HL-60 (cell line): ENCODE measurements around the gene RUFY2.
A peak's percentile ranks its signal among the peaks of the same experiment; 100 is the strongest.

Source experiments
- DNase-seq, 2 experiments: peaks; one replicate each; pipeline ENCODE4 v3.0.0-alpha.2; 2010 to 2020; ENCODE audit warnings: low read depth in 1 of 2, low spot score in 1 of 2
- H3K27ac ChIP-seq: fragments of 250-450 bp; sonication (Bioruptor Pico); replicated peaks from 2 replicates; pipeline ENCODE4 v1.5.1; 2020; ENCODE audit warnings: mild to moderate bottlenecking, moderate library complexity
- H3K27me3 ChIP-seq: fragments of 250-450 bp; sonication (Bioruptor Pico); 2 replicates; pipeline ENCODE4 v1.5.1; 2021; ENCODE audit warnings: mild to moderate bottlenecking, moderate library complexity; ENCODE audit not compliant: insufficient read depth, poor library complexity, severe bottlenecking
- H3K4me3 ChIP-seq: replicated peaks from 2 replicates; pipeline ENCODE4 v1.5.1; 2011; ENCODE audit warnings: mild to moderate bottlenecking, control low read depth, low read length; ENCODE audit not compliant: insufficient read depth
- GABPA ChIP-seq: IDR thresholded peaks from 2 replicates; pipeline ENCODE4 v1.6.1; 2012; ENCODE audit warnings: low read depth
- POLR2AphosphoS5 ChIP-seq: IDR thresholded peaks from 2 replicates; pipeline ENCODE4 v1.6.1; 2012; ENCODE audit warnings: low read depth
- SPI1 ChIP-seq: IDR thresholded peaks from 2 replicates; pipeline ENCODE4 v1.6.1; 2012; ENCODE audit warnings: low read depth, mild to moderate bottlenecking, borderline replicate concordance
- TF ChIP-seq, protein P1 (sequence below): IDR thresholded peaks from one replicate; pipeline ENCODE4 v1.5.1; 2011; ENCODE audit warnings: low read length, control low read depth, inconsistent platforms; ENCODE audit not compliant: insufficient read depth
- TF ChIP-seq, protein P2 (sequence below): IDR thresholded peaks from 2 replicates; pipeline ENCODE4 v1.6.1; 2012; ENCODE audit warnings: low read depth; ENCODE audit not compliant: insufficient replicate concordance

RUFY2 gene

DNA sequence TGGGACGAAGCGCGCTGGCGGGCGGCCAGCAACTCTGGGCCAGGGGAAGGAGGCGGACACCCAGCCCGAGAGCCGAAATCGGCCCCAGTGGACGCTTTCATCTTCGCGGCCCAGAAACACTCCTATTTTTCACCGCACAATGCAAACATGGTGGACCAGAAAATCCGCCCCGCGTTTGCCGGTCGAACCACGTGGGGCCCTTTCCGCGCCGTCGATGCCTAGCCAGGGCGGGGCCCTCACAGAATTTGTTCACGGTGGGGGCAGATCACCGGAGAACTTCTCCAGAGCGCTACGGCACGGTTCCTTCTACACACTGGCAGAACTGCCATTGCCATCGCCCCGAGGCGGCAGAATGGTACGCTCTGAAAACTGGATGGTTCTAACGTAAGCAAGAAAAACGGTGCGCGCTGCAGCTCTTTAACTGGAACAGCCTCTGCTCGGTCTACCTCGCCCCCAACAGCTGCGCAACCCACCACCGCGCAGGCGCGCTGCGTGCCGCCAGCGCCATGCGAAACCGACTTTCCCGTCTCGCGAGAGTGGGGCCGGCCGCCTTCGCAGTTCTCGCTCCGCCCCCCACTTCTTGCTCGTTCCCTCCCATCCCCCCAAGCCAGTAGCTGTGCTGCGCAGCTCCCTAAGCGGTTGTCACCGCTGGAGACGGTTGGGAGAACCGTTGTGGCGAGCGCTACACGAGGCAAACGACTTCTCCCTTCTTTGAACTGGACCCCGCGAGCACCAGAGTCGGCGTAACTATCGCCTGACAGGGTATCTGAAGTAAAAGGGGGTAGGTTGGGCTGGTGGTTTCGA, 75.4 kb downstream of the RUFY2 start, which contains the start of gene HNRNPH3:
TSS of gene HNRNPH3 (plus strand) at position 610 of the 804 bp plus-strand sequence. CDS start 5,158 bp downstream, outside the sequence.
- H3K27ac ChIP-seq, result peak within 1 kb of the TSS; percentile 99
- peak; percentile 96 to 97 for DNase-seq
- no peaks in the 10 kb centered on the region for H3K27me3 ChIP-seq
- H3K4me3 ChIP-seq, result peak within 1 kb of the TSS; percentile 78
- TF ChIP-seq, protein P1, sequence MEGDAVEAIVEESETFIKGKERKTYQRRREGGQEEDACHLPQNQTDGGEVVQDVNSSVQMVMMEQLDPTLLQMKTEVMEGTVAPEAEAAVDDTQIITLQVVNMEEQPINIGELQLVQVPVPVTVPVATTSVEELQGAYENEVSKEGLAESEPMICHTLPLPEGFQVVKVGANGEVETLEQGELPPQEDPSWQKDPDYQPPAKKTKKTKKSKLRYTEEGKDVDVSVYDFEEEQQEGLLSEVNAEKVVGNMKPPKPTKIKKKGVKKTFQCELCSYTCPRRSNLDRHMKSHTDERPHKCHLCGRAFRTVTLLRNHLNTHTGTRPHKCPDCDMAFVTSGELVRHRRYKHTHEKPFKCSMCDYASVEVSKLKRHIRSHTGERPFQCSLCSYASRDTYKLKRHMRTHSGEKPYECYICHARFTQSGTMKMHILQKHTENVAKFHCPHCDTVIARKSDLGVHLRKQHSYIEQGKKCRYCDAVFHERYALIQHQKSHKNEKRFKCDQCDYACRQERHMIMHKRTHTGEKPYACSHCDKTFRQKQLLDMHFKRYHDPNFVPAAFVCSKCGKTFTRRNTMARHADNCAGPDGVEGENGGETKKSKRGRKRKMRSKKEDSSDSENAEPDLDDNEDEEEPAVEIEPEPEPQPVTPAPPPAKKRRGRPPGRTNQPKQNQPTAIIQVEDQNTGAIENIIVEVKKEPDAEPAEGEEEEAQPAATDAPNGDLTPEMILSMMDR, result no peak
- peak; percentile 27; the same call in 1 of the 2 replicates for TF ChIP-seq SPI1
- TF ChIP-seq, protein P2, sequence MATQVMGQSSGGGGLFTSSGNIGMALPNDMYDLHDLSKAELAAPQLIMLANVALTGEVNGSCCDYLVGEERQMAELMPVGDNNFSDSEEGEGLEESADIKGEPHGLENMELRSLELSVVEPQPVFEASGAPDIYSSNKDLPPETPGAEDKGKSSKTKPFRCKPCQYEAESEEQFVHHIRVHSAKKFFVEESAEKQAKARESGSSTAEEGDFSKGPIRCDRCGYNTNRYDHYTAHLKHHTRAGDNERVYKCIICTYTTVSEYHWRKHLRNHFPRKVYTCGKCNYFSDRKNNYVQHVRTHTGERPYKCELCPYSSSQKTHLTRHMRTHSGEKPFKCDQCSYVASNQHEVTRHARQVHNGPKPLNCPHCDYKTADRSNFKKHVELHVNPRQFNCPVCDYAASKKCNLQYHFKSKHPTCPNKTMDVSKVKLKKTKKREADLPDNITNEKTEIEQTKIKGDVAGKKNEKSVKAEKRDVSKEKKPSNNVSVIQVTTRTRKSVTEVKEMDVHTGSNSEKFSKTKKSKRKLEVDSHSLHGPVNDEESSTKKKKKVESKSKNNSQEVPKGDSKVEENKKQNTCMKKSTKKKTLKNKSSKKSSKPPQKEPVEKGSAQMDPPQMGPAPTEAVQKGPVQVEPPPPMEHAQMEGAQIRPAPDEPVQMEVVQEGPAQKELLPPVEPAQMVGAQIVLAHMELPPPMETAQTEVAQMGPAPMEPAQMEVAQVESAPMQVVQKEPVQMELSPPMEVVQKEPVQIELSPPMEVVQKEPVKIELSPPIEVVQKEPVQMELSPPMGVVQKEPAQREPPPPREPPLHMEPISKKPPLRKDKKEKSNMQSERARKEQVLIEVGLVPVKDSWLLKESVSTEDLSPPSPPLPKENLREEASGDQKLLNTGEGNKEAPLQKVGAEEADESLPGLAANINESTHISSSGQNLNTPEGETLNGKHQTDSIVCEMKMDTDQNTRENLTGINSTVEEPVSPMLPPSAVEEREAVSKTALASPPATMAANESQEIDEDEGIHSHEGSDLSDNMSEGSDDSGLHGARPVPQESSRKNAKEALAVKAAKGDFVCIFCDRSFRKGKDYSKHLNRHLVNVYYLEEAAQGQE, result peak; percentile 86
- peak; percentile 98 for TF ChIP-seq POLR2AphosphoS5
- TF ChIP-seq GABPA, result peak; percentile 21; the same call in 1 of the 2 replicates

DNA sequence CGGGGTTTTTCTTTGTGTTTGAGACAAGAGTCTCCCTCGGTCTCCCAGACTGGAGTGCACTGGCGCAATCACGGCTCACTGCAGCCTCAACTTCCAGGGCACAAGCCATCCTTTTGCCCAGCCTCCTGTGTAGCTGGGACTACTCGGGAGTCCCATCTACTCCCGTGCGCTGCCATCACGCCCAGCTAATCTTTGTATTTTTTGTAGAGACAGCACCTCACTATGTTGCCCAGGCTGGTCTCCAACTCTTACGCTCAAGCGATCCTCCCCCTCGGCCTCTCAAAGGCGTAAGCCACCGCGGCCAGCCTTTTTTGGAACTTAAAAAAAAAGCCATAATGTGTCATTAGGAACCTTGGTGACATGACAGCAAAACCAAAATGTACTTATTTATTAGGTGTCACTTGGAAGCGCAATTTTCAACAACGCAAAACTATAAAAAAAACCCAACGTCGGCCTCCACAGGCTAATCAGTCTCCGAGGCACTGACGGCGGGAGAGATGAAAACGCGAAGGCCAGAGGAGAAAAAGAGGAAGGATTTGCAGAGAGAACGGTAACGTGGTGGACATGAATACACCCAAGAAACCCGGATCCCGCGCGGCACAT, 76.1 kb downstream of the RUFY2 start:
- Histone ChIP-seq H3K4me3 (peak overlapping the region; percentile 78), H3K27me3 (no peaks in the 10 kb centered on the region), H3K27ac (peak overlapping the region; percentile 99)
- DNase-seq, result peak in 1 of 2 experiments; percentile 6
- TF ChIP-seq, protein P2, result no peak
- TF ChIP-seq POLR2AphosphoS5 (peak; percentile 3; the same call in 1 of the 2 replicates), SPI1 (peak; percentile 7; the same call in 1 of the 2 replicates), GABPA (no peak)
- TF ChIP-seq, protein P1, result no peak

DNA sequence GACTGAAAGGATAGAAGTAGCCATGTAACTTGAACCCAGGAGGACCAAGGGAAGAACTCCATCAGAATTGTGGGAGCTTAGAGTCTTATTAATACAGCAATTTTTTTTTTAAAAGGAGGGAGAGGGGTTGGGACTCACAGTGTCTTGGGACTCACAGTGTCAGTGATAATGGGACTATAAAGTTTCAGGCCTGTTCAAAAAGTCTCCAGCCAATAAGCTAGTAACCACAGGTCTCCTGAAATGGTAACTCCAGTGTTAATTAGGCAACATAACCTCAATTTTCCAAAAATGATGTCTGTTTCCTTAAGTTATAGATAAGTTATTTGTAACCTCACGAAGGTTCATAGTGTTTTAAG, 77.6 kb downstream of the RUFY2 start:
- H3K27ac ChIP-seq, result peak overlapping the region; percentile 74

More for the DNA sequence above, 77.6 kb downstream of the RUFY2 start:
- TF ChIP-seq GABPA, result no peak
- TF ChIP-seq POLR2AphosphoS5, result no peak
- no peak for TF ChIP-seq SPI1
- TF ChIP-seq, protein P2, result no peak
- TF ChIP-seq, protein P1, result no peak
- DNase-seq, result no peak
- Histone ChIP-seq H3K4me3 (no peak overlapping the region), H3K27me3 (no peaks in the 10 kb centered on the region)
